Naive thymus-derived CD4-positive, alpha-beta T cell (primary cell): ENCODE measurements around the gene OVCH2. TPM values are rescaled to one million over a fixed set of nuclear protein-coding genes. Genes with fewer than 3 reads are reported as not detected.

ENCODE experiments used
- polyA plus RNA-seq, 2 donors: library from polyadenylated mRNA; unstranded; fragments of 300-500 nt; fragmentation: Illumina TruSeq; gene quantifications; one replicate each; pipeline ENCODE4 v1.2.3, GENCODE V29; 2021
- total RNA-seq, 6 experiments: library from RNA in 5 of 6; stranded (reverse) in 5 of 6; gene quantifications; 1 replicate in 5 of 6; 2 replicates in 1 of 6; pipeline ENCODE4 v1.2.3 and lab custom pipeline; 2021 to 2026

OVCH2 gene
- total and polyA plus RNA-seq, 7 experiments from 2014 or later, result not detected

Other genes with a start within 250 kb of the OVCH2 start
- not detected for gene OLFML1, start 221.0 kb downstream of the OVCH2 start, total RNA-seq
- gene OLFML1, start 221.0 kb downstream of the OVCH2 start, polyA plus RNA-seq, result under 1 TPM in 1 of 2 donors, not detected in 1; 0.18 TPM
- 10 to 100 TPM in 4 of 5 experiments, 1 to 10 TPM in 1; 5.7 to 55.6 (median 45.9) TPM for gene PPFIBP2, start 192.5 kb downstream of the OVCH2 start, total RNA-seq
- 10 to 100 TPM in 1 of 2 donors, 1 to 10 TPM in 1; 7.0 to 29.4 TPM for gene PPFIBP2, start 192.5 kb downstream of the OVCH2 start, polyA plus RNA-seq
- gene CYB5R2, start 33.0 kb downstream of the OVCH2 start, total RNA-seq, result 1 to 10 TPM in 1 of 5 experiments, under 1 TPM in 2, not detected in 2; 0.64 to 2.8 (median 0.69) TPM
- under 1 TPM; 0.13 to 0.90 TPM for gene CYB5R2, start 33.0 kb downstream of the OVCH2 start, polyA plus RNA-seq
- not detected for gene OR5P2, start 90.5 kb upstream of the OVCH2 start, total RNA-seq
- gene OR5P2, start 90.5 kb upstream of the OVCH2 start, polyA plus RNA-seq, result not detected
- not detected for gene OR5P3, start 124.4 kb upstream of the OVCH2 start, total RNA-seq
- gene OR5P3, start 124.4 kb upstream of the OVCH2 start, polyA plus RNA-seq, result not detected
- not detected for gene OR10A6, start 224.8 kb upstream of the OVCH2 start, total RNA-seq
- gene OR10A6, start 224.8 kb upstream of the OVCH2 start, polyA plus RNA-seq, result not detected
- not detected for gene OR10A3, start 235.2 kb upstream of the OVCH2 start, total RNA-seq
- gene OR10A3, start 235.2 kb upstream of the OVCH2 start, polyA plus RNA-seq, result not detected